ENCODE results near the gene LYRM1.

- no peak for TF ChIP-seq GATA3 (IDR thresholded peaks at IDR 0.05; ENCODE audit: low read depth, low read length)
- TF ChIP-seq GATA2 (IDR thresholded peaks at IDR 0.05; ENCODE audit: low read depth, low read length): no peak
These were observed 25.2 kb downstream of the LYRM1 start for GRCh38 chr16:20925751-20926150.
